Lower leg skin (tissue), 4 donors: ENCODE results near the gene C6orf62. TPM values are rescaled to one million over a fixed set of nuclear protein-coding genes. Genes with fewer than 3 reads are reported as not detected.
"Not testable (repeated sequence)": the region's sequence is repeated elsewhere in the genome, so short reads cannot be mapped to it uniquely, and the experiment has no call there.

Source experiments
- DNase-seq, 2 donors: peaks; one replicate each; pipeline ENCODE4 v3.0.0-alpha.2; 2019; ENCODE audit warnings: low spot score in 2 of 2
- H3K4me3 ChIP-seq: fragments of 200-600 bp; sonication (generic); 2 replicates; pipeline ENCODE4 v1.5.1; 2017; ENCODE audit warnings: mild to moderate bottlenecking, low read depth; ENCODE audit not compliant: poor library complexity, severe bottlenecking
- POLR2A ChIP-seq, 2 donors: fragments of 450-650 bp; IDR thresholded peaks; one replicate each; pipeline ENCODE4 v1.6.1; 2016 to 2017; ENCODE audit warnings: antibody characterized with exemption in 2 of 2, mild to moderate bottlenecking in 1 of 2, moderate library complexity in 1 of 2
- WGBS, 2 donors: methylation state at CpG; one replicate each; pipeline ENCODE4 v1.1.5; 2018; 5-methylcytosine and 5-hydroxymethylcytosine counted together
- intact Hi-C: fragments of 100-400 bp; cut with DNase I; formaldehyde crosslinking; loops from one replicate; pipeline ENCODE4 v1.15.0; 2023; ENCODE audit warnings: low total_unique reads
- total RNA-seq, 4 donors: library from RNA; depleted of rRNA; stranded (reverse); fragments of >200 nt; gene quantifications; one replicate each; pipeline ENCODE4 v1.1.0, GENCODE V29; 2016
- TF ChIP-seq, protein P1 (sequence below), 3 donors: fragments of 450-650 bp; IDR thresholded peaks; one replicate each; pipeline ENCODE4 v1.5.1; 2016; ENCODE audit warnings: antibody characterized with exemption in 3 of 3, mild to moderate bottlenecking in 3 of 3, moderate library complexity in 2 of 3

Gene C6orf62
- total RNA-seq, 4 donors from 2014 or later: 50.9 to 63.3 (median 52.8) TPM

DNA sequence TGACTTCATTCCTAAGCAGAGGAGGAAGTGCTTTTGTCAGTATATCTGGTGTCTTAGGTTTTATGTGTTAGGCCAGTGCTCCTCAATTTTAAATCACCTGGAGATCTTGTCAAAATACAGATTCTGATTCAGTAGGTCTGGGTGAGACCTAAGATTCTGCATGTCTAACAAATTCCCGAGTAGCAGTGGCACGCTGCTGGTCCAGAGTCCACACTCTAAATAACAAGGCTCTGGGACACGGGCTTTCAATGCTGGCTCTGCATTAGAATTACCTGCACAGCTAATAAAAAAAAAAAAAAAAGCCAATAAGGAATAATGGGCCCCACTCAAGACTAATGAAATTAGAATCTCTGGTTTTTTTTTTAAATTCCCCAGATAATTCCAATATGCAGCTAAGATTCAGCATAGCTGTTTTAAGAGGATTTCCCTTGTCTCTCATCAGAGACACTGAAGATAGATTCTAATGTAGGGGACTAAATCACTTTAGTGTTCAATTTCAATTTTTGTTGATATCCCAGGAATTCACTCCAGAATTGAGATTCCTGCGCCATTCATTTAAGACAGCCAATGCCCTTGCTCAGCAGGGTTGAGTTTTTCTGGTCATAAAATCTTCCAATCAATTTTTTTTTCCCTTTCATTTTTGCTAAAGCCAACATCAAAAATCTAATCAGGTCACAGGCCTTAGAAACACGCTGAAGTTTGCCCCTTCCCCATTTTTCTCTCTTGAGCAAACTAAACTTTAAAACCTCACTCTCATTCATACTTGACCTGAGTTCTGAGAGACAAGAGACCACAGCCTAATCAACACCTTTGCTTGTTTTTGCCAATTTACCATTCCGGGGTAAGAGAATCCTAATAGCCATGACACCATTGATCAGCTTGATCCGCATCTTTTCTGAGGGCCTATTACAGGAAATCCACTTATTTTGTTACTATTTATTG is 54.6 kb downstream of the C6orf62 start:
- TF ChIP-seq POLR2A (IDR thresholded peaks at IDR 0.05): no peak
- TF ChIP-seq, protein P1, sequence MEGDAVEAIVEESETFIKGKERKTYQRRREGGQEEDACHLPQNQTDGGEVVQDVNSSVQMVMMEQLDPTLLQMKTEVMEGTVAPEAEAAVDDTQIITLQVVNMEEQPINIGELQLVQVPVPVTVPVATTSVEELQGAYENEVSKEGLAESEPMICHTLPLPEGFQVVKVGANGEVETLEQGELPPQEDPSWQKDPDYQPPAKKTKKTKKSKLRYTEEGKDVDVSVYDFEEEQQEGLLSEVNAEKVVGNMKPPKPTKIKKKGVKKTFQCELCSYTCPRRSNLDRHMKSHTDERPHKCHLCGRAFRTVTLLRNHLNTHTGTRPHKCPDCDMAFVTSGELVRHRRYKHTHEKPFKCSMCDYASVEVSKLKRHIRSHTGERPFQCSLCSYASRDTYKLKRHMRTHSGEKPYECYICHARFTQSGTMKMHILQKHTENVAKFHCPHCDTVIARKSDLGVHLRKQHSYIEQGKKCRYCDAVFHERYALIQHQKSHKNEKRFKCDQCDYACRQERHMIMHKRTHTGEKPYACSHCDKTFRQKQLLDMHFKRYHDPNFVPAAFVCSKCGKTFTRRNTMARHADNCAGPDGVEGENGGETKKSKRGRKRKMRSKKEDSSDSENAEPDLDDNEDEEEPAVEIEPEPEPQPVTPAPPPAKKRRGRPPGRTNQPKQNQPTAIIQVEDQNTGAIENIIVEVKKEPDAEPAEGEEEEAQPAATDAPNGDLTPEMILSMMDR (IDR thresholded peaks at IDR 0.05): no peak
- intact Hi-C loops: no loop called here
- no peak overlapping the region for H3K4me3 ChIP-seq
- DNase-seq: no peak
- 95 to 96% methylated on average over 7 of the region's 7 CpGs for WGBS, 2 donors

DNA sequence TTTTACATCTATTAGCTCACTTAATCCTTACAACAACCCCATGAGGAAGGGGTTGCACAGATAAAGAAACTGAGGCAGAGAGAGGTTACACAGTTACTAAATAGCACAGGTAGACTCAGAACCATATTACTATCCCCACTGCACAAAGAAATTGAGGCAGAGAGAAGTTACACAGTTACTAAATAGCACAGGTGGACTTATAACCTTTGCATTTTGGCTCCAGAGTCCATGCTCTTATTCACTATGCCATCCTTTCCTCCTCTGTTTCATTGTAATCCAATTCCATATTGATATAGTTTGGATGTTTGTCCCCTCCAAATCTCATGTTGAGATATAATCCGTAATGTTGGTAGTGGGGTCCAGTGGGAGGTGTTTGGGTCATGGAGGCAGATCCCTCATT is 55.8 kb downstream of the C6orf62 start:
- no peak for TF ChIP-seq POLR2A (IDR thresholded peaks at IDR 0.05)
- TF ChIP-seq, protein P1 (IDR thresholded peaks at IDR 0.05): no peak
- H3K4me3 ChIP-seq: no peak overlapping the region
- no peak for DNase-seq
- WGBS, 2 donors: 97 to 100% methylated on average over 1 of the region's 1 CpG
- intact Hi-C loops: no loop called here

DNA sequence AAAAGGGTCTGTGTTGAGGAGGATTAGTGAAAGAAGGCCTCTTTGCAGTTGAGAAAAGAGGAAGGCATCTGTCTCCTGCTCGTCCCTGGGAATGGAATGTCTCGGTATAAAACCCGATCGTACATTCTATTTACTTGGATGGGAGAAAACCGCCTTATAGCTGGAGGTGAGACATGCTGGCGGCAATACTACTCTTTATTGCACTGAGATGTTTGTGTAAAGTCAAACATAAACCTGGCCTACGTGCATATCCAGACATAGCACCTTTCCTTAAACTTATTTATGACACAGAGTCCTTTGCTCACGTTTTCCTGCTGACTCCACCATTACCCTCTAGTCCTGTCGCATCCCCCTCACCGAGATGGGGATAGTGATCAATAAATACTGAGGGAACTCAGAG is 56.7 kb downstream of the C6orf62 start:
- WGBS, 2 donors: 91 to 96% methylated on average over 10 of the region's 10 CpGs
- no peak for TF ChIP-seq POLR2A (IDR thresholded peaks at IDR 0.05)
- TF ChIP-seq, protein P1 (IDR thresholded peaks at IDR 0.05): no peak
- no peak for DNase-seq
- intact Hi-C loops: no loop called here
- no peak overlapping the region for H3K4me3 ChIP-seq

DNA sequence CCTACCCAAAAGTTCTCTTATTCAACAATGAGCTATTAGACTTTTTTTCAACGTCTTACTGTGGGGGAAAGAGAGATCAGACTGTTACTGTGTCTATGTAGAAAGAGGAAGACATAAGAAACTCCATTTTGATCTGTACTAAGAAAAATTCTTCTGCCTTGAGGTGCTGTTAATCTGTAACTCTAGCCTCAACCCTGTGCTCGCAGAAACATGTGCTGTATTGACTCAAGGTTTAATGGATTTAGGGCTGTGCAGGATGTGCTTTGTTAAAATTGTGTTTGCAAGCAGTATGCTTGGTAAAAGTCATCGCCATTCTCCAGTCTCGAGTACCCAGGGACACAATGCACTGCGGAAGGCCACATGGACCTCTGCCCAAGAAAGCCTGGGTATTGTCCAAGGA is 57.2 kb downstream of the C6orf62 start:
- DNase-seq, intact Hi-C loops, H3K4me3 ChIP-seq: not testable (repeated sequence)
- 88 to 94% methylated on average over 5 of the region's 5 CpGs for WGBS, 2 donors

DNA sequence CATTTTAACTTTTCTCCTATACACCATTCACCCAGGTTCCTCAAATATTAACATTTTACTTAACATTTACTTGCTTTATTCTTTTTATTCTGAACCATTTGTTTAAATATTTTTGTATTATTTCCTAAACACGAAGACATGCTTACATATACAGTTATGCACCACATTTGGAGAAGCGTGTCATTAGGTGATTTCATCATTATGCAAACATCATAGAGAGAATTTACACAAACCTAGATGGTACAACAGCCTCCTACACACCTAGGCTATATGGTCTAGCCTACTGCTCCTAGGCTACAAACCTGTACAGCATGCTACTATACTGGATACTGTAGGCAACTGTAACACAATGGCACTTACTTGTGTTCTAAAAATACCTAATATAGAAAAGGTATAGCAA is 58.8 kb downstream of the C6orf62 start:
- WGBS, 2 donors: 78 to 89% methylated on average over 2 of the region's 2 CpGs
- intact Hi-C loops: no loop called here
- no peak for DNase-seq
- no peak overlapping the region for H3K4me3 ChIP-seq
- TF ChIP-seq POLR2A (IDR thresholded peaks at IDR 0.05): no peak
- TF ChIP-seq, protein P1 (IDR thresholded peaks at IDR 0.05): no peak

DNA sequence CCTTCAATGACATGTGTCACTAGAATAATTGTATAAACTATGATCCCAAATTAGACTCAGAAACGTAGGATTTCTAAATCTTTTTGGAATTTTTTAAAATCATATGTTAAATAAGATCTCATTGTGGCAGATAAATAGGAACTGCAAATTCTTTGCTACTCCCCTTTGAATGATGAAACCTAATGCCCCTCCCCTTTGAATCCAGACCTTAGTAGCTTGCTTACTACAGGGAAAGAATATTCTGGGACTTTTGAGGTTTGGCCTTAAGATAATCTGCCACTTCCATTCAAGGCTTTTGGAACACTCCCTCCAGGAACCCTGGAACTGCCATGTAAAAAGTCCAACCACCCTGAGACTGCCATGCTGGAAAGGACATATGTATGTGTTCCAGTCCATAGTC is 59.4 kb downstream of the C6orf62 start:
- no peak for DNase-seq
- no peak for TF ChIP-seq POLR2A (IDR thresholded peaks at IDR 0.05)
- TF ChIP-seq, protein P1 (IDR thresholded peaks at IDR 0.05): no peak
- intact Hi-C loops: no loop called here
- 51 to 53% methylated on average over 1 of the region's 1 CpG for WGBS, 2 donors
- H3K4me3 ChIP-seq: no peak overlapping the region
